GM19452 (cell line): Measurements from ENCODE around the gene PRKAR1B.

Experiments used
- ATAC-seq: cut with Tn5 transposase; IDR thresholded peaks from one replicate; pipeline ENCODE4 v1.9.1; 2021; ENCODE audit not compliant: unreplicated experiment

The PRKAR1B gene

DNA sequence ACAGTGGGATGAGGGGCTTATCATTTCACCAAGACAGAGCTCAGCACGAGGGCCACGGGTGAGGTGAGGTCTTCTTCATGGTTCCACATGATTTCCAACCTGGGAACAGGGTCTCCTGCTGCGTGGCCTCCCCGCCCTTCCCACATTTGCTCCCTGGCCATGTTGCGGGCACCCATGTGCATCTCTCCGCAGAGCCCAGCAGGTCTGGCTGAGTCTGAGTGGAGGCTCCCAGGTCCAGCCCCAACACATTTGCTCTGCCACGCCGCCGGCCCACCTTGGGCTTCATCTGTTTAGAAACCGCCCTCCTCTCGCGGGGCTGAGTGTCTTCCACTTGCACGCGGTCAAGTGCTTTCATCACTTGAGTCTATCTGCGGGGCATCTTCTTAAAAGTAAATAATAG lies 14.8 kb upstream of the PRKAR1B start:
- ATAC-seq = no peak

DNA sequence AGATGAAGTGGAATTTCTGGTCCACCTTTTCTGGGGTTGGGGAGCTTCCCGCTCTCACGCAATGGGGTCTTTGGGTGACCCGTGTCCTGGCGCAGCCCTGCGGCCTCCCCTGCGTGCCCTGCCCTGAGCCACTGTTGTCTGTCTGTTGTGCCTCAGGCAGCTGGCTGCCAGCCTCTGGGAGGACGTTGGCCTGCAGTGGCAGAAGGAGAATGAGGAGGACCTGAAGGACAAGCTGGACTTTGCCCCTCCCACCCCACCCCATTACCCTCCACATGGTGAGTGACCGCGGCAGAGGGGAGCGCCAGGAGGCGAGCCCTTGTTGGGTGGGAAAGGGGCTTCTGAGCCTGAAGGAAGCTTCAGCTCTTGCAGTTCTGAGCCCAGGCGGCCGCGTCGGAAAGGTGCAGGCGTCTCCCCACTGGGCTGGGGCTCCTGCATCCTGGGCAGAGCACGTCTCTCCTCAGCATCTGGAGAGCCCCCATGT lies 14.2 kb upstream of the PRKAR1B start:
- no peak for ATAC-seq

DNA sequence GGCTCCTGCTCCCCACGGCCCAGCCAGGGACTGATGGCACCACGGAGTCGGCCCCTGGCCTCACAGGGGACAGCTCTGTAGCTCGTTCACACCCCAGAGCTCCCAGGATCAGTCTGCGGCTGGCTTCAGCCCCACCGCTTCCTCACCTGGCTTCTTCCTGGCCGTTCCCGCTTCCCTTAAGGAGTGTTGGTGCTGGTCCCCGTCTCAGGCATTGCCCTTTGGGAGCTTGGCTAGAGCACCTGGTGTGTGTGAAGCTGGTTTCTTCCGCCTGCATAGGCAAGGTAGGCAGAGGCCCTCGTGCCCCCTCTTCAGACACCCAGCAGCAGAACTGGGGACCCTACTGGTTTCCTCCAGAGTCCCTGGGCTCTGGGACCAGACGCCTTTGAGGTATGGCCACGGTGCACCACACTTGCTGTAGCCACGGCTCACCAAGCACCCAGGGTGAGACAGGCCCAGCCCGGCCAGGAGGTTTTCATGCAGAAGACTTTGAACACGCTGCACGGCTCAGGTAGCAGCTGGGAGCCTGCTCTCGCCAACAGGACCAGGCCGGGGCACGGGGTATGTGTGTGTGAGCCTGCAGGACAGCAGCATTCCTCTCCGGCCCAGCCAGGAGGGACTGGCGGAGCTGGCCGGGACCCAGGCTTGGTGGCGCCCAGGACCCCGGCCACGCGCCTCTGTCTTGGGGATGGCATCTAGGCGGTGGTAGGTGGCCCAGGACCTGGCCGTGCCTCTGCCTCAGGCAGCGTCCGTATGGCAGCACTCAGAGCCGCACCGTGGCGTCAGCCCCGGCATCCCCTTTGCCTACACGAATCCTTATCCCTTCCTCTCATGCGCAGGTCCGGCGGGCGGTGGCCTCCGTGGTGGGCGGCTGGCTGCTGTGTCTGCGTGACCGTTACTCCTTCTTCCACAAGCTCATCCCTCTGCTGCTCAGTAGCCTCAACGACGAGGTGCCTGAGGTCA lies 13.2 kb upstream of the PRKAR1B start:
- ATAC-seq = no peak

DNA sequence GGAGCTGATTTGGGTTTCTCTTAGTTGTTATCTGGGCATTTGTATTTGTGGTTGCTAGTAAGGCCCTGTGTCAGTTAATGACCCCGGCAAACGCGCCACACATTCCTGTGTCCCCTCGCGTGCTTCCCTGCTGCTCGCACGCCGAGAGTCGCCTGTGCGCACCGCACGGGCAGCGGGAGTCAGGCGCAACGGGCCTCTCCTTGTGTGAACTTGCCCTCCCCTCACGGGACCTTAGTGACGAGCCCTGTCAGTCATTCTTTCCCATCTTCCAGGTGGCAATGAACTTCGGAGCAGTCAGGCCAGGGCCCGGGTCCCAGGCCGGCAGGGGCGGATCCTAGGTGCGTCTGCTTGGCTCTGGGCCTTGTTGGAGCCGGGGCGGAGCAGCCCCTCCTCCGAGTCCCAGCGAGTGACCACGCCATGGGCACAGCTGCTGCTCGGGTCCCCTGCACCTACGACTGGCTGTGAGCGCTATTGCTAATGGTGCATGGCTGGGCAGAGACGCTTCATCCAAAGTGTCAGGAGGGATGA lies 12.4 kb upstream of the PRKAR1B start:
- ATAC-seq = no peak

DNA sequence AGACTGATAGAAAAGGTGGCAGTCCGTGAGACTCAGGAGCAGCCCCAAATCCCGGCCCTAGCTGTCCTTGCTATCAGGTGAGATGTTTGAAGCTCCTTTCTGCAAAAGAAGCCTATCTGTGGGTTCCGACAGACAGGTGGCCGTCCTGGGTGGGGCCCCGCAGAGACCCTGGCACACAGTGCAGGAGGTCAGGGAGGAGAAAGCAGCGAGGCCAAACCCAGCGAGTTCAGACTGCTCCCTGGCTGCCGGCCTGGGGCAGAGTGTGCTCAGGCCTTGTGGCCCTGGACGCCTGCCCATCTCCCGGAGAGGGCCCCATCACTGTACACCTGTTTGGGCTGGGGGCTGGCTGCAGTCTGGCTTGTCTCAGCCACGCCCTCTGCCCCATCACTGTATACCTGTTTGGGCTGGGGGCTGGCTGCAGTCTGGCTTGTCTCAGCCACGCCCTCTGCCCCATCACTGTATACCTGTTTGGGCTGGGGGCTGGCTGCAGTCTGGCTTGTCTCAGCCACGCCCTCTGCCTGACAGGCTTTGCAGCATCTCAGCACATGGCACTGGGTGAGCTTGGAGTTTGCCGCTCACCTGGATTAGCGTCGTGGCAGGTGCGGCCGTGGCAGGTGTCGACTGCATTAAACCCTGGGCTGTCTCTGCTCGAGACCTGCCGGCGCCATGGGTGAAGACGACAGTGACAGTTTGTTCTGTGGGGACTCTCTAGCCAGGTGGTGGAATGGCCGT lies 11.8 kb upstream of the PRKAR1B start:
- ATAC-seq = no peak

DNA sequence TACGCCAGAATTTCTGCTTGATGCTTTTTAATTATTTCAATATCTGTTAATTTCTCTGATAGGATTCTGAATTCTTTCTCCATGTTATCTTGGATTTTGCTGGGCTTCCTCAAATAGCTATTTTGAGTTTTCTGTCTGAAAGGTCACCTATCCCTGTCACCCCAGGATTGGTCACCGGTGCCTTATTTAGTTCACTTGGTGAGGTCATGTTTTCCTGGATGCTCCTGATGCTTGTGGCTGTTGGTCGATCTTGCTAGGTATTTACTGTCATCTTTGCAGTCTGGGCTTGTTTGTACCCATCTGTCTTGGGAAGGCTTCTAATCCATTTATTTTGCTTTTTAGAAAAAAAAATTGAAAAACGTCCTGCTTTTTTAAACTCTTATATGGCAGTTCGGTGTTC lies 11.2 kb upstream of the PRKAR1B start:
- no peak for ATAC-seq

DNA sequence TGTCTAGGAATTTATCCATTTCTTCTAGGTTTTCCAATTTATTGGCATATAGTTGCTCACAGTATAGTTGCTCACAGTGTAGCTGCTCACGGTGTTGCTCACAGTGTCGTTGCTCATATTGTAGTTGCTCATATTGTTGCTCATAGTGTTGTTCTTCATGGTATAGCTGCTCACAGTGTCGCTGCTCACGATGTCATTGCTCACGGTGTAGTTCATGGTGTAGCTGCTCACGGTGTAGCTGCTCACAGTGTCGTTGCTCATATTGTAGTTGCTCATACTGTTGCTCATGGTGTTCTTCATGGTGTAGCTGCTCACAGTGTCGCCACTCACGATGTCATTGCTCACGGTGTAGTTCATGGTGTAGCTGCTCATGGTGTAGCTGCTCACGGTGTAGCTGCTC lies 7.7 kb upstream of the PRKAR1B start:
- no peak for ATAC-seq

DNA sequence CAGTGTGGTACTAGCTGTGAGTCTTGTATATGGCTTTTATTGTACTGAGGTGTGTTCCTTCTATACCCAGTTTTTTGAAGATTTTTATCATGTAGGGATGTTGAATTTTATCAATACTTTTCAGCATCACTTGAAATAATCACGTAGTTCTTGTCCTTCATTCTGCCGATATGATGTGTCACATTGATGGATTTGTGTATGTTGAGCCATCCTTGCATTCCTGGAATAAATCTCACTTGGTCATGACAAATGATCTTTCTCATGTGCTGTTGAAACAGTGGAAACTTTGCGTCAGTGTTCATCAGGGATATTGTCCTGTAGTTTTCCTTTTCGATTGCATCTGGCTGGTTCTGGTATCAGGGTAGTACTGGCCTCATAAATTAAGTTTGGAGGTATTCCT lies 7.1 kb upstream of the PRKAR1B start:
- no peak for ATAC-seq

DNA sequence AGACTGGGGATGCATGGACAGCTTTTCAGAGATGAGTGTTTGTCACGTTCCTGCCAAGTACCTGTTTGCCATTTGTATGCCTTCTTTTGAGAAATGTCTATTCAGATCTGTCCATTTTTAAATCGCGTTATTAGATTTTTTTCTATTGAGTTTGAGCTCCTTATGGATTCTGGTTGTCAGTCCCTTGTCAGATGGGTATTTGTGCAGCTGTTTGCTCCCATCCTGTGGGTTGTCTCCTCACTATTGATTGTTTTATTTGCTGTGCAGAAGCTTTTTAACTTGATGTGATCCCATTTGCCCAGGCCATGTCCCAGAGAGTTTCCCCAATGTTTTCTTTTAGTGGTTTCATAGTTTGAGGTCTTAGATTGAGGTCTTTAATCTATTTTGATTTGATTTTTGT lies 5.5 kb upstream of the PRKAR1B start:
- ATAC-seq = no peak

DNA sequence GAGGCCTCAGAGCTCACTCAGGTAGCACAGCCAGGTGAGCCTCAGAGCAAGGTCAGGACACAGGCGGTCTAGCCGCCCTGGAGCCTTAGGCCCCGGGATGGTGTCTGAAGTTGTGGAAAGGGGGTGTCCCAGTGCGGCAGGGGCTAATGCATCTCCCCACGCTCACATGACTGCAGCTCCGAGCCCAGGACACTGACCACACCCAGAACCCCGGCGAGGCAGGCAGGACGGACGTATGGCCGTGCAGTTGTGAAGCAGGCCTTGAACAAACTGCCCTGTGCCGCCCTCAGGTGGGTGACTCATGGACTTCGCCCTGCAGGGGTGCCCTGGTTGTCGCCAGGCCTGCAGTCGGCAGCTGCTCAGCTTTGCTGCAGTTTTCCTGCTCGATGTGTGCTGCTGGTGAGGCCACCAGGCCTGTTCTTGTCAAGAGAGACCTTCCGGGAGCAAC lies 5.0 kb upstream of the PRKAR1B start:
- ATAC-seq = no peak

DNA sequence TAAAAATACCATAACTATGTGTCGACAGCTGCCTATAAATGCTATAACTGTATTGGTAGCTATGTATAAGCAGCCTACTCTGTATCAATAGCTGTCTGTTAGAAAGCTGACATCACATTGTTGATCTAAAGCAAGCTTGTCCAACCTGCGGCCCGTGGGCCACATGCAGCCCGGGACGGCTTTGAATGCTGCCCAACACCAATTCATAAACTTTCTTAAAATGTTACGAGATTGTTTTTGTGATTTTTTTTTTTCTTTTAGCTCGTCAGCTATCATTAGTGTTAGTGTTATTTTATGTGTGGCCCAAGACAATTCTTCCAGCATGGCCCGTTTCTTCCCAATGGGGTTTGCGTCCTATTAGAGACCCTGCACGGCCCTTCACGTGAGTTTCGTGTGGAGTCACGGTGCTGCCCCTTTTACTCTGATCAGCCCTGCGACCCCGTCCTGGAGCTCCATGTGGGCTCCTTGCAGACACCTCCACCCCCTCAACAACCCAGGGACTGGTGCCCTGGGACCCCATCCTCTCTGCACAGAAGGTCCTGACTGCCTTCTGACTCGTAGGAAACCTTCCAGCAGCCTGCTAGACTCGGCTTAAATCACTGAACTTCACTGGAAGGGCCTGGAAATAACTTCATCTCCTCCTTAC lies 4.5 kb upstream of the PRKAR1B start:
- ATAC-seq = no peak

DNA sequence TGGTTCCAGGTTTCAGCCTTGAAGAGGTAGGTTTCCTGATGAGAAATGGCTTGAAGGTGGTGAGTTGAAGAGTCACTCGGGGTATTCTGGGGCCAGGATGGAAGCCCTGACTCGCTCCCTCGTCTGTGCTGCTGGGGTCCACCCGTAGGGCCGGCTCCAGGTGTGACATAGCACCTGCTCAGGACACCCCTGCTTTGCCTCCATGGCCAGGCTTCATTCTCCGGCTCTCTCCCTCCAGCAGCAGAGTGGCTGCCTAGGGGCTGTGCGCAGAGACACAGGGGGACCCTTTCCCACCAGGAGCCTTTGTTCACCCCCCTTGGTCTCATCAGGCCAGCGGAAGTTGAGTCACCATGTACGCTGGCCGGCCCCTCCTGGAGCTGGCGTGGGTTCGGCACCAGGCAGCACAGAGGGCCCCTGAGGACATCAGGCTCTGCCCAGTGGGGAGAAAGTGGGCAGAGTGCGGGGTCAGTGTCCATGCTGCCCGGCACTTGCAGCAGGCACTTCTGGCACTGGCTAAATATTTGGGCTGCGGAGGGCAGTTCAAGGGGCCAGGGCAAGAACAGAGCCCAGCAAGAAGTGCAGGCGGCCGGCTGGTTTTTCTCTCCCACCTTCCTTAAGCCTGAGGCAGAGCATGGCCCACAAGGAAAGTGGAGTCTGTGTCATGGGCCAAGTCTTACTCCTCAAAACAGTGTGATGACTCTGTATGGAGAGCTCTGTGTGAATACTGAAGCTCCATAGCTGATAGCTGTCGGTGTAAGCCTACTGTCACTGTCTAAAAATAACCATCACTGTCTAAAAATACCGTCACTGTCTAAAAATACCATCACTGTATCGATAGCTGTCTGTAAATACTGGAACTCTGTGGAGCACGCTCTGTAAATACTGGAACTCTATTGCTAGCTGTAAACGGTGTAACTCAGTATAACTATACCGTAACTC lies 3.7 kb upstream of the PRKAR1B start:
- no peak for ATAC-seq

DNA sequence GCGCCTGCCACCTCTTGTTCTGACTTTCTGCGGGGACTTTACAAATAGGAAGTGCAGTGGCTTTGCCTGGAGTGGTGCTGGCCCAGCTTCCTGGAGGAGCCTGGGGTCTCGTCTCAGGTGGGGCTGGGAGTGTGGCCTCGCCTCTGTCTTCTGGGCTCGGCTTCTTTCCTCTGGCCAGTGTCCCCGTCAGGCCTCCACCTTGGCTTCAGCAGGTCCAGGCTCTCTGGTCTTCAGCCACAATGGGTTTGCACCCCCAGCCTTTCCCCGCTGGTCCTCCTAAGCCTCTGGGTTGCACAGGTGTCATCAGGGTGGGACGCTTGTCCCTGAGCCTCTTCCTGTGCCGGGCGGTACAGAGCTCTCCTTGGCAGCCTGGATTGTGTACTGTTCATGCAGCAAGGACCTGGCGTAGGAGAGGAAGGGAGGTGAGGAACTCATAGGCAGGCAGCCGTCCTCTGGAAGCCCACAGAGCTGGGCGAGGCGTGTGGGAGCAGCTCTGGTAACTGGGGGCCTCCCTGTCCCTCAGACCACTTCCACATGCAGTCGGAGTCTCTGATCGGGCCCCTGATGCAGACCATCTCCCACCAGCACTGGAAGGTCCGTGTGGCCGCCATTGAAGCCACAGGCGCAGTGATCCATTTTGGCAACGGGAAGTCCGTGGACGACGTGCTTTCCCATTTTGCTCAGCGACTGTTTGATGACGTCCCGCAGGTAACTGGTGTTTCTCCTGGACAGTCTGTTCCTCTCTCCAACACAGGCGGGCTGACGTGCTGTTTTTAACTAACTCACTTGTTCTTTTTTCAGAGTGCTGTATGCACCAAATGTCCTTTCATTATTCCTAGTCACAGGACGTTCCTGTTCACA lies 2.3 kb upstream of the PRKAR1B start:
- ATAC-seq = no peak

DNA sequence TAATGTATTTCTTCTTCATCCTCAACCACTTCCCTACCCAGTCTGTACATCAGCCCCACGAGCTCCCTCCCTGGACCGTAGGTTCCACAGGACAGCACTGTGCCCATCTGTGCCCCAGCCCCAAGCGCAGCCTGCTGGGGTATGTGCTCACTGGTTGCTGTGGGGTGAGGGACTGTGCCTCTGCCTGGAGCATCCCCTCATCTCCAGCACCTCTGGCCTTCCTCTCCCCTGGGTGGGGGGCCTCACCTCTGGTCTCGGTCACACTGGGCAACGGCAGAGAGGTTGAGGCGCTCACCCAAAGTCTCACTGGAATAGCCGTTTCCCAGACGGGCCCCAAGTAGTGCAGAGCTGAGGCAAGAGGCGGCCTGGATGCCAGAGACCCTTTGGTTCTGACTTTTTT lies 1.5 kb upstream of the PRKAR1B start:
- ATAC-seq = no peak

DNA sequence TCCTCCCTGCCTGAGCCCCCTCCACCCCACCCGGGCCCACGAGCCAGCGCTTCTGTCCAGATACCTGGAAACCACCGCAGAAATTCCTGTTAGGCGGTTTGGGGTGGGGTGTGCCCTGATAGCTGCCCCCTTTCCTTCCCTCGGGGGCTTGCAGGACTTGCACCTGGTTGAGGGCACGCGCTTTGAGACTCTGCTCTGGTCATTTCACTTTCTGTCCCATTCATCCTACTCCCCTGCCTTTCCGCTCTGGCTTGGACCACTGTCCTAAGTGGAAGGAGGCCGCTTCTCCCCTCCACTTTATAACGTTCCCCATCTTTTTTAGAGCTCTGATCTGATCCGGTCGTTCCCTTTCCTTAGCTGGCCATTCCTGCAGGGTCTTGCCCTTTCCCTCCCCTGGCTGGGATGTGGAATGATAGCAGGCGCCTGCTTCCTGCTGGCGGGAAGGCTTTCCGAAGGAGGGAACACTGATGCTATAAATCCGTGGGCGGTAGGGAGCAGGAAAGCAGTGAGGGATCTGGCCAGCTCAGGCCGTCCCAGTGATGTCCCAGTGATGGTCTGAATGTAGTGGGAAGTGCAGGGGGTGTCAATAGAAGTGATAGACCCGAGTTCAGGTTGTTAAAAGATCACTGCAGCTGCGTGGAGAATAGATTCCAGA lies 852 bp upstream of the PRKAR1B start:
- no peak for ATAC-seq

DNA sequence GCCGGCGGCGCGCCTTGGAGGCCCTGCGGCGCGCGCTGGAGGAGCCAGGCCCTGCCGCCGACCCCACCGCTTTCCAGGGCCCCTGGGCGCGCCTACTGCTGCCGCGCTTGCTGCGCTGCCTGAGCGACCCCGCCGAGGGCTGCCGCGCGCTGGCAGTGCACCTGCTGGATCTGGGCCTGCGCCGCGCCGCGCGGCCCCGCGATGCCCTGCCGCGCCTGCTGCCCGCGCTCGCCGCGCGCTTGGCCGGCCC lies 302 bp downstream of the PRKAR1B start:
- ATAC-seq = no peak

DNA sequence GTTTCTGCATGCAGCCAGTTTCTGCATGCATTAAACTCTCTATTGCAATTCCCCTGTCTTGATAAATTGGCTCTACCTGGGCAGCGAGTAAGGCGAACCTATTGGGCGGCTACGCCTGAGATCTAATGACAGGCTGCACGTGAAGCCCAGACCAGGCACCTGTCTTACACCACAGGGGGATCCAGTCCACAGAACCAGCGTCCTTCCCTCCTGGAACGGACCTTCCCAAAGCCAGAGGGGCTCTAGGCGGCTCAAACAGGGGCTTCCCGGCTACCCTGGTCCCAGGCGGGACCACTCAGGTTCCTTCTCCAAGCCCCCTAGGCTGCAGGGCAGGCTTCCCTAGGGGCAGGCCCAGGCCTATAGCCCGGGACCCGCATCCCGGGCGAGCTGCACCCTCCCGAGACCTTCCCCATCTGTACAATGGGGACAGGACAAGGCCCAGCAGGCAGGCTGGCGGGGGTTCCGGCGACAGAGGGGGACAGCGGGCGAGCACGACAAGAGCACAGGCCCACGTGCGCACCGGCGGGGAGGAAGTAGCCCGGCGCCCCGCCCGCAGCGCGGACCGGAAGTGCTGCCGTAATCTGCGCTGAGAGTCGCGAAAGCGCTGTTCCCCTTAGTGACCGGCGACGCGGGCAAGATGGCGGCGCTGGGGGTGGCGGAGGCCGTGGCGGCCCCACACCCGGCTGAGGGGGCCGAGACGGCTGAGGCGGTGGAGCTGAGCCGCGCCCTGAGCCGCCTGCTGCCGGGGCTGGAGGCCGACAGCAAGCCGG lies 812 bp downstream of the PRKAR1B start, which contains the start of gene DNAAF5:
Gene DNAAF5, plus strand, starts transcription at position 616 of the 770 bp plus-strand sequence. Its CDS starts 22 bp downstream, at position 638.
- ATAC-seq = peak; percentile 84
